Non-pigmented ciliary epithelial cell (primary cell): ENCODE measurements around the gene NSMCE1.

Source experiments
- DNase-seq: peaks from one replicate; pipeline ENCODE4 v3.0.0-alpha.2; 2010; ENCODE audit warnings: low read depth

The NSMCE1 gene

GRCh38 chr16:27229891-27230470 is 38.6 kb downstream of the NSMCE1 start:
- DNase-seq = no peak

DNA sequence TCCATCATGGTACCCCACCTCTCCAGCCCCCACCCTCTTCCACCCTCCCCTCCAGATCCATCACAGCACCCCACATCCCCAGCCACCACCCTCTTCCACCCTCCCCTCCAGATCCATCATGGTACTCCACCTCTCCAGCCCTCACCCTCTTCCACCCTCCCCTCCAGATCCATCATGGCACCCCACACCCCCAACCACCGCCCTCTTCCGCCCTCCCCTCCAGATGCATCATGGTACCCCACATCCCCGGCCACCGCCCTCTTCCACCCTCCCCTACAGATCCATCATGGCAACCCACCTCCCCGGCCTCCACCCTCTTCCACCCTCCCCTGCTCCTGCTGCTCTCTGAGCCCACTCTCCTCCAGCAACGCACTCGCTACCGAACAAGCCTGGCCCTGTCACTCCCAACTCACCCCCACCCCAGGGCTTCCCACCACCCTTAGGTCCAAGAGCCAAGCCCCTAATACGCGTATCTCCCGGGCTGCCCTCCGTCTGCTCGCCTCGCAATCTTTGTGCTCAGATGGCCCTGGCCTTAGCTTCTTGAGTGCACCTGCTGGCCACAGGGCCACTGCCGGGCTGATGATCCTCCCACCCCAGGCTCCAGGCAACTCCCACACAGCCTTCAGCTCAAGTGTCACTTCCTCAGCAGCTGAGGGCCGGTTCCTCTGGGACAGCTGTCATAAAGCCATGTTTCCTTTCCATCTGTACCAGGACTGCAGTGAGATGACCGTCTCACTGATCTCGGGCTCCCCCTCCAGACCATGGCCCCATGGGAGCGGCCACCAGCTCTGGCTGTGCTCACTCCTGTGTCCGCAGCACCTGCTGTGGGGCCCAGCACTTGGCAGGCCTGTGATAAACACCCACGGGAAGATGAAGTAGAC is 39.7 kb downstream of the NSMCE1 start:
- DNase-seq = no peak

GRCh38 chr16:27228045-27228444 is 40.5 kb downstream of the NSMCE1 start:
- DNase-seq = no peak

DNA sequence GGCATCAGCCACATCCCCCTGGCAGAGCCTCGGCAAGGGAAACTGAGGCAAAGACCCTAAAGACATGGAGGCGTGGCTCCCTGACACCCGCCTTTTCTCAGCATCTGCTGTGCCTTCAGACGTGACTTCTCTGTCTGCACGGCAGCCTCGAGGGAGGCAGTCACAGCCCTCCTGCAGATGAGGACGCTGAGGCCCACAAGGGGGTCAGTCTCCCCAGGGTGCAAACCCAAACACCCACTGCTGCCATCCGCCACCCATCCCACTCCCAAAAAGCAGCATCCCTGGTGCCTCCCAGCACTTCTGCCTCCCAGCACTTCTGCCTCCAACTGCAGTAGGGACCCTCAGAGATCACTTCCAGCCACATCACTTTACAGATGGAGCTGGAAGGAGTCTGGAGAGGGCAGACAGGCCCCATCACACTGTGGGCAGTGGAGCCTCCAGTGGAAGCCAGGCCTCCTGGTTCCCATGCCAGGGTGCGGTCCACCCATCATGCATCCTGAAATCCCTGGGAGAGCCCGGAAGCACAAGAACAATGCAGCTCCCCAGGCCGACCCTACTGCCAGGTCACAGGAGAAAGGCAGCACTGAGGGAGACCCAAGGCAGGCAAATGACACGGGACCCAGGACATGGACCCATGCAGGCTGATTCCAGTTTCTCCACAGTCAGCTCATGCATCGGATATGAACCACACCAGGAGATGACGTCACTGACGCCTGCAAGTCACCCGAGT is 41.4 kb downstream of the NSMCE1 start:
- no peak for DNase-seq

GRCh38 chr16:27226476-27226875 is 42.1 kb downstream of the NSMCE1 start:
- no peak for DNase-seq

GRCh38 chr16:27225536-27226360 is 42.8 kb downstream of the NSMCE1 start:
- no peak for DNase-seq

DNA sequence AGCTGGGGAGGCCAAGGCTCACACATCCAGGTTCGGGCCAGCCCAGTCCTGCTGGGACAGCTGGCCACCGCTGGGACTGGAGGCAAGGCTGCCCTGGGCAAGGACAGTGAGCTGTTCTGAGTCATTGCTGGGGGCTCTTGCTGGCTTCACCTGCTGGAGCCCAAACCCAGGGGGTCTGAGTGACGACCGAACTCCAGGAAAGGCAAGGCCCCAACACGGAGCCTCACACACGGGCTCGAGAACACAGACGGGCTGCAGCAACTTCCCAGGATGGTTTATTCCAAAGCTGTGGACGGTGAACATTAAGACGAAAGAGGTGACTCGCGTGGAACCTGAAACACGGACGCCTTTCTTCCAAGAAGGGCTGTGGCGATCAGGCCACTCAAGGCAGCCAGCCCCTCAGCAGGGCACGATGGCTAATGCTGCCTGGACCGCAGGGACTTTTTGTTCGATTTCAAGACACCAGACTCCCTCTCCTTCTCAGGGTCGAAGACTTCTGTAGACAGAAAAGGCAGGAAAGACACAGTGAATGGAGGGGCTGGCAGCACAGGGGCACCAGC is 43.8 kb downstream of the NSMCE1 start:
- DNase-seq = no peak

DNA sequence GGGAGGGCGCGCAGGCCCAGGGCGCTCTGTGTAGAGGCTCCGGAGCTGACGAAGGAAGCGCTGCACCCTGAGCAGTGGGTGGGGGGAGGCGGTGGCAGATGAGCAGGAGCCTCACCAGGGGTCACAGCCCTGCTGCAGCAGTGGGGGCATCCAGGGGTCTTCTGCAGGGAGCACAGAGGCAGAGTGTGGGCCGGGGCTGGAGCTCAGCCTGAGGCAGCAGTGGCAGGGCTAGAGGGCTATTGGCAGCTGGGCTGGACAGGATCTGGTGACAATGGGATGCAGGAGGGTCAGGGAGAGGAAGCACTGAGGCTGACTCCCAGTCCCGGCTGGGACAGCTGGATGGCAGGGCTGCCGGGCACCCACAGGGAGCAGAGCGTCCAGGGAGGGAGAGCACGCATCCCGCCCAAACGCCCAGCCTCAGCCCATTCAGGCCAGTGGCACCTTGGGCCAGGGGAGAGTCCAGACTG is 44.3 kb downstream of the NSMCE1 start:
- DNase-seq = no peak

GRCh38 chr16:27223701-27224100 is 44.9 kb downstream of the NSMCE1 start:
- no peak for DNase-seq

GRCh38 chr16:27223226-27223610 is 45.4 kb downstream of the NSMCE1 start:
- DNase-seq = no peak

DNA sequence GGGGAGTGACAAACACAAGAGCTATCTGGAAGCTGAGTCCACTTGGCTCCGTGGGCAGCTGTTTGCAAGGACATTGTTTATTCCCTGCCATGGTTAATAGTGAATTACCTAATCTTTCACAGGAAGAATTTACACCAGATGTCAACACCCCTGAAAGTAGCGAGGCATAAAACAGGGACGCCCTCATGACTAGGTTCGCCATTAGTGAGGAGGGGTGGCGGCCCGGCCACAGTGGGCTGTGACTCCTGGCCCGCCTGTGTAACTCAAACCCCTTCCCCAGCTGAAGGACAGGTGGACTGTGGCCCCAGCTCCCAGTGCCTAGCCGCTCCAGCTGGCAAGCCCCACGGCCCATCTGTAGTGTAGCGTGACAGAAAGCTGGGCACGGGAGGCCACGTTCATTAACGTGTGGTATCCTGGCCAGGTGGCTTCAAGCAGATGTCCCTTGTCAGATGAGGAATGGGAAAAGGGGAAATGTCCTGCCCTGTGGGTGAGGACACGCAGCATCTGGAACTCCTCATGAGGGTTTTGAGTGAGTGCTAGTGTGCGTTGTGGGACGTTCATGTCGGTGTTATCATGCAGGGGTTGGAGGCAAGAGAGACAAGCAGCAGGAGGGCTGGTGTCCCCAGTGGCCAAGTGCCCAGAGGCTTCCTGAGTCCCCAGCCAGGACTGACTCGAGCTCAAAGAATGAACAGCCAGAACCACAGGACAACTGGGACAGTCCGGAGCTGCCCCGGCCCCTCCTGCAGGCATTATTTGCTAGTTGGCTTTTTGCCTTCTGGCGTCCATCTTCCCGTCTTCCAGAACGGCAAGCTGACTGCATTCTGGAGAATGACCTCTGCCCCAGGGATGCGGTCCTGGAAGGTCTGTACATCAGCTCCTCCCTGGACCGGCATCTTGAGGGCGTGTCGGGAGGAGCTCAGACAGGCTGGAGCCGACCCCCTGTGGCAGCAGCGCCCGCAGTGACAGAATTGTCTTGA is 46.0 kb downstream of the NSMCE1 start:
- DNase-seq = no peak

- no peak for DNase-seq
Measured at GRCh38 chr16:27221576-27222248, 46.9 kb downstream of the NSMCE1 start.

DNA sequence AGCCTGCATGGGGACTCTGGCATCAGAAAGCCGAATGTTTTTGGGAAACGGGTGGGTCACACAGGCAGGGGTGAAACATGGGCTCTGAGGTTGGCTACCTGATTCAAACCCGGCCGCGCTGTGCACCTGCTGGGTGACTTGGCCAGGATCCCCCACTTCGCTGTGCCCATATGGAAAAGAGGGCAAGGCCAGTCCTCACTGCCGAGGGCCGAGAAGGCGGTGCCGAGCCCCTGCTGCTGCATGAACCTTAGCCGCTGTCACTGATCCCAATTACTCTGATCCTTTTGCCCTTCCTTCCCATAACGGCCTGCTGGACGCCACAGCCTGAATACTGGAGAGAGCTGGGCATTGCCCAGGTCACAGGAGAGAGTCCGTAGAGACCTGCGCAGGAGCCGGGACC is 47.6 kb downstream of the NSMCE1 start:
- DNase-seq = no peak

DNA sequence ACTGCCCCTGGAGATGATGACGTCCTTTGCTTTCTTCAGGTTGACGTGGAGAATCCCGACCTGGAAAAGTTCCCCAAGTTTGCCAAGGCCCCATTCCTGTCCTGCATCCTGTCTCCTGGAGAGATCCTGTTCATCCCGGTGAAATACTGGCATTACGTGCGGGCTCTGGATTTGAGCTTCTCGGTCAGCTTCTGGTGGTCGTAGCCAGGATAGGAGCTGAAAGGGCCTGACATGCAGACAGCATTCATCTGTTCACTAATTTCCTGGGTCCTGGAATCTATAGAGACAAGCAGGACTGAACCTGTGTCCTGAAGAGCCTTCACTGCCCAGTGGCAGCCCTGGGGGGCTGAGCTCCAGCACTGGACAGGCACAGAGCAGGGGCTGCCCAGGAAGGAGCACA is 48.0 kb downstream of the NSMCE1 start:
- no peak for DNase-seq

- no peak for DNase-seq
Measured at GRCh38 chr16:27220120-27220519, 48.5 kb downstream of the NSMCE1 start.

DNA sequence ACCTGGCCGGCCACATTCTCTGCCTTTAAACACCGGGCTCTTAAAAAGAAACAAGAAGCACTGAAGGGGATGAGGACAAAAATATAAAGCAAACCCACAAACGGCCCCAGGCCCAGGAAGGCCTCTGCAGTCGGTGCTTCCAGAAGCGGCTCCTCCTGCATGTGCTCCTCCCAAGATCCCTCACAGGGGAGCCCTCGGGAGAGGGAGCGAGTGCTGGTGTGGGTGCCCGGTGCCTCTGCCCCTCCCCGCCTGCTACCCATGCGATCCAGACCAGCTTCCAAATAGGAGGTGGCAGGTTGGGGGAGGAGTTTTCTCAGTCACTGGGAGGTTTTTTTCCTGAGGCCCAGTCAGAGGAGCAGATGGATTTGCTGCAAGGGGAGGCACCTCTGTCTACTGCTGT is 49.4 kb downstream of the NSMCE1 start:
- DNase-seq = no peak

- DNase-seq = no peak
Measured at GRCh38 chr16:27218756-27219155, 49.8 kb downstream of the NSMCE1 start.

DNA sequence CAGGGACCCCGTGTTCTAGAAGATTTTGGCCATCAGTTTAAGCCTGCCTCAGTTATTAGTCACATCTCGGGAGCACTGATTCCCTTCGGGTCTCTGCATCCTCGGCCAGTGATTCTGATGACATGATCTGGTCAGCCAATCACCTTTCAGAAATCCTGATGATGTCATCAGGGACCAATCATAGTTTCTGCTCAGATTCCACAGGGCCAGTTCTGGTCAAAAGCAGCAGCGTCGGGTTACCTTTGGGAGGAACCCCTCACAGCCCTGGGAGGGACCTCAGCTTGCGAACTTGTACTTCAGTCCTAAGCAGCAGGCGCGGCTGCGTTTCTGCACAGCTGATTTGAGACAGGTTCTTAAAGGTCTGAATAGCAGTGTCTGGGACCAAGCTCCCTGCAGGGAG is 51.3 kb downstream of the NSMCE1 start:
- peak; percentile 86 for DNase-seq

- no peak for DNase-seq
Measured at GRCh38 chr16:27216297-27216885, 52.2 kb downstream of the NSMCE1 start.

DNA sequence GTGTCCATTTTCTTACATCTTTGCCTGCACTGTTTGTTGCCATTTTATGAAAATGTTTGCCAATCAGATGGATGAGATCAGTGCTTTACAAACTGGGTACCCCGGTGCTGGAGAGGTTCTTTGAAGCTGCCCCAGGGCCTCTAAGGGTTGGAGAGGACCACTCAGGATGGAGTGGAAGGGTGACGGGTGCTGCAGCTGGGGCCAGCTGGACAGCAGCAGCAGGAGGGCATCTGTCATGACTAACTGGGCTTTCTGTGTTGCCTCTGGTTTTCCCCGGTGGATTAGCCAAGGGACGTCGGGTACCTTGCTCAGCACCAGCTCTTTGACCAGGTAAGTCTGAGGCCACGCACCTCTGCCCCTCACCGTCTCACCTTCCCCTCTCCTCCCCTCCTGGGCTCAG is 52.9 kb downstream of the NSMCE1 start:
- DNase-seq = no peak
